ENCODE data around the gene PDE6D.
A peak's percentile ranks its signal among the peaks of the same experiment; 100 is the strongest.

PDE6D gene

GRCh38 chr2:231706731-231707624, 74.1 kb downstream of the PDE6D start:
- H3K9me3 Mint-ChIP-seq = peaks cover 3% of the 10 kb centered on the region
- H3K36me3 Mint-ChIP-seq (ENCODE audit: low read depth) = peaks cover 23% of the 10 kb centered on the region
- peak overlapping the region; percentile 94 for H3K4me3 Mint-ChIP-seq
- peak; percentile 98 for DNase-seq
- H3K27me3 Mint-ChIP-seq (ENCODE audit: low read depth, poor library complexity) = no peaks in the 10 kb centered on the region
- peak; percentile 86 for TF ChIP-seq CTCF (IDR thresholded peaks at IDR 0.05)
- peak overlapping the region; percentile 100 for H3K27ac Mint-ChIP-seq
- H3K4me1 Mint-ChIP-seq = peaks cover 16% of the 10 kb centered on the region

- Mint-ChIP-seq H3K27ac (no peak overlapping the region), H3K4me3 (peak overlapping the region; percentile 50), H3K36me3 (ENCODE audit: low read depth) (peaks cover 12% of the 10 kb centered on the region), H3K4me1 (peaks cover 12% of the 10 kb centered on the region), H3K9me3 (peaks cover 3% of the 10 kb centered on the region), H3K27me3 (ENCODE audit: low read depth, poor library complexity) (peaks cover 9% of the 10 kb centered on the region)
- TF ChIP-seq CTCF (IDR thresholded peaks at IDR 0.05) = no peak
- DNase-seq = no peak
Observed at GRCh38 chr2:231704017-231704416, 77.1 kb downstream of the PDE6D start.

GRCh38 chr2:231701456-231702373, 79.4 kb downstream of the PDE6D start:
- H3K27me3 Mint-ChIP-seq (ENCODE audit: low read depth, poor library complexity) = peaks cover 9% of the 10 kb centered on the region
- peaks cover 8% of the 10 kb centered on the region for H3K36me3 Mint-ChIP-seq (ENCODE audit: low read depth)
- H3K9me3 Mint-ChIP-seq = no peaks in the 10 kb centered on the region
- TF ChIP-seq CTCF (IDR thresholded peaks at IDR 0.05) = no peak
- no peak overlapping the region for H3K27ac Mint-ChIP-seq
- H3K4me3 Mint-ChIP-seq = no peak overlapping the region
- no peak for DNase-seq
- peaks cover 12% of the 10 kb centered on the region for H3K4me1 Mint-ChIP-seq

GRCh38 chr2:231699006-231699405, 82.1 kb downstream of the PDE6D start:
- Mint-ChIP-seq H3K4me1 (peaks cover 15% of the 10 kb centered on the region), H3K9me3 (no peaks in the 10 kb centered on the region), H3K36me3 (ENCODE audit: low read depth) (peaks cover 4% of the 10 kb centered on the region), H3K27ac (no peak overlapping the region), H3K27me3 (ENCODE audit: low read depth, poor library complexity) (peaks cover 9% of the 10 kb centered on the region), H3K4me3 (no peak overlapping the region)
- no peak for TF ChIP-seq CTCF (IDR thresholded peaks at IDR 0.05)
- DNase-seq = no peak

GRCh38 chr2:231696004-231696367, 85.1 kb downstream of the PDE6D start:
- no peak for TF ChIP-seq CTCF (IDR thresholded peaks at IDR 0.05)
- H3K9me3 Mint-ChIP-seq = no peaks in the 10 kb centered on the region
- no peak overlapping the region for H3K27ac Mint-ChIP-seq
- H3K27me3 Mint-ChIP-seq (ENCODE audit: low read depth, poor library complexity) = peaks cover 9% of the 10 kb centered on the region
- H3K36me3 Mint-ChIP-seq (ENCODE audit: low read depth) = no peaks in the 10 kb centered on the region
- no peak overlapping the region for H3K4me3 Mint-ChIP-seq
- DNase-seq = no peak
- H3K4me1 Mint-ChIP-seq = peaks cover 16% of the 10 kb centered on the region
